ENCODE data around the gene PPP2R2B.

DNA sequence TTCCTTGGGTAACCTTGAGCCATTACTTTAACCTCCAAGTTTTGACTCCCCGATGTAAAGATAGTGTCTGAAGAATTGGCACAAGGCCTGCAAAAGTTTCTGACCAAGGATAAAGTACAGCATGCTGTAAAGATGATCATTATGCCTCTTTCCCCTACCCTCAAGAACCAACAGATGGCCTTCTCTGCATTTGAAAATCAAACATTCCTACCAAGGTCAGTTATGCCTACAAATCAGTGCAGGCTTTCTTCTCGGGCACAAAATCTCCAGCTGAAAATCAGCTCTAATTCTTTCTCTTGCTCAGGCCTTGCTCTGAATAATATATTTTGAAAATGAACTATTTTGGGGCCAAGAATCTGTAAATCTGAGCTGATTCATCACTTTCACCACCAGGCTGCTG, 59.7 kb downstream of the PPP2R2B start:
- TF ChIP-seq, protein P1, sequence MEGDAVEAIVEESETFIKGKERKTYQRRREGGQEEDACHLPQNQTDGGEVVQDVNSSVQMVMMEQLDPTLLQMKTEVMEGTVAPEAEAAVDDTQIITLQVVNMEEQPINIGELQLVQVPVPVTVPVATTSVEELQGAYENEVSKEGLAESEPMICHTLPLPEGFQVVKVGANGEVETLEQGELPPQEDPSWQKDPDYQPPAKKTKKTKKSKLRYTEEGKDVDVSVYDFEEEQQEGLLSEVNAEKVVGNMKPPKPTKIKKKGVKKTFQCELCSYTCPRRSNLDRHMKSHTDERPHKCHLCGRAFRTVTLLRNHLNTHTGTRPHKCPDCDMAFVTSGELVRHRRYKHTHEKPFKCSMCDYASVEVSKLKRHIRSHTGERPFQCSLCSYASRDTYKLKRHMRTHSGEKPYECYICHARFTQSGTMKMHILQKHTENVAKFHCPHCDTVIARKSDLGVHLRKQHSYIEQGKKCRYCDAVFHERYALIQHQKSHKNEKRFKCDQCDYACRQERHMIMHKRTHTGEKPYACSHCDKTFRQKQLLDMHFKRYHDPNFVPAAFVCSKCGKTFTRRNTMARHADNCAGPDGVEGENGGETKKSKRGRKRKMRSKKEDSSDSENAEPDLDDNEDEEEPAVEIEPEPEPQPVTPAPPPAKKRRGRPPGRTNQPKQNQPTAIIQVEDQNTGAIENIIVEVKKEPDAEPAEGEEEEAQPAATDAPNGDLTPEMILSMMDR (IDR thresholded peaks at IDR 0.05): no peak
- TF ChIP-seq POLR2A (IDR thresholded peaks at IDR 0.05): no peak
